Osteocyte (in vitro differentiated cells): ENCODE measurements around the gene STIMATE. TPM values are rescaled to one million over a fixed set of nuclear protein-coding genes. Genes with fewer than 3 reads are reported as not detected.

Source experiments
- DNase-seq: peaks from one replicate; pipeline ENCODE4 v3.0.0; 2021; ENCODE audit warnings: mixed read lengths; ENCODE audit not compliant: unreplicated experiment; ENCODE audit errors: extremely low spot score
- H3K27ac Mint-ChIP-seq: one replicate; pipeline ENCODE4 v1.8.0; 2021; ENCODE audit warnings: mild to moderate bottlenecking, mixed read lengths; ENCODE audit not compliant: unreplicated experiment
- H3K27me3 Mint-ChIP-seq: one replicate; pipeline ENCODE4 v1.8.0; 2021; ENCODE audit warnings: mixed read lengths; ENCODE audit not compliant: unreplicated experiment
- H3K36me3 Mint-ChIP-seq: one replicate; pipeline ENCODE4 v1.8.0; 2021; ENCODE audit warnings: mixed read lengths; ENCODE audit not compliant: unreplicated experiment
- H3K4me1 Mint-ChIP-seq: one replicate; pipeline ENCODE4 v1.8.0; 2021; ENCODE audit warnings: mixed read lengths; ENCODE audit not compliant: unreplicated experiment
- H3K4me3 Mint-ChIP-seq: one replicate; pipeline ENCODE4 v1.8.0; 2021; ENCODE audit warnings: mild to moderate bottlenecking, moderate library complexity, mixed read lengths; ENCODE audit not compliant: unreplicated experiment
- H3K9me3 Mint-ChIP-seq: one replicate; pipeline ENCODE4 v1.8.0; 2021; ENCODE audit warnings: mixed read lengths; ENCODE audit not compliant: unreplicated experiment
- CTCF ChIP-seq: fragments of 200-600 bp; sonication (generic); IDR thresholded peaks from 2 replicates; pipeline ENCODE4 v1.5.0; 2021; ENCODE audit warnings: antibody characterized with exemption, mild to moderate bottlenecking, moderate library complexity
- total RNA-seq: library from RNA; stranded (reverse); gene quantifications from 2 replicates; pipeline ENCODE4 v1.2.1, GENCODE V29; 2021

The STIMATE gene
- total RNA-seq, 1 donor from 2014 or later: 25.3 TPM

- no peak for TF ChIP-seq CTCF
- Mint-ChIP-seq H3K4me3 (no peak overlapping the region), H3K27ac (no peak overlapping the region), H3K9me3 (no peaks in the 10 kb centered on the region), H3K27me3 (no peaks in the 10 kb centered on the region), H3K4me1 (peaks cover 24% of the 10 kb centered on the region), H3K36me3 (peaks cover 8% of the 10 kb centered on the region)
- no peak for DNase-seq
Measured at GRCh38 chr3:52841981-52842340, 55.4 kb downstream of the STIMATE start.

GRCh38 chr3:52841211-52841980 is 56.0 kb downstream of the STIMATE start:
- Mint-ChIP-seq H3K27ac (no peak overlapping the region), H3K4me1 (peaks cover 24% of the 10 kb centered on the region), H3K36me3 (peaks cover 9% of the 10 kb centered on the region), H3K4me3 (no peak overlapping the region), H3K27me3 (no peaks in the 10 kb centered on the region), H3K9me3 (no peaks in the 10 kb centered on the region)
- DNase-seq: no peak
- TF ChIP-seq CTCF: no peak

GRCh38 chr3:52839892-52840545 is 57.3 kb downstream of the STIMATE start:
- no peaks in the 10 kb centered on the region for H3K27me3 Mint-ChIP-seq
- H3K4me1 Mint-ChIP-seq: peaks cover 26% of the 10 kb centered on the region
- no peaks in the 10 kb centered on the region for H3K9me3 Mint-ChIP-seq
- TF ChIP-seq CTCF: no peak
- H3K36me3 Mint-ChIP-seq: peaks cover 9% of the 10 kb centered on the region
- H3K4me3 Mint-ChIP-seq: no peak overlapping the region
- H3K27ac Mint-ChIP-seq: no peak overlapping the region
- DNase-seq: no peak

GRCh38 chr3:52839268-52839575 is 58.1 kb downstream of the STIMATE start:
- no peaks in the 10 kb centered on the region for H3K9me3 Mint-ChIP-seq
- no peak for DNase-seq
- no peaks in the 10 kb centered on the region for H3K27me3 Mint-ChIP-seq
- peaks cover 9% of the 10 kb centered on the region for H3K36me3 Mint-ChIP-seq
- TF ChIP-seq CTCF: no peak
- H3K4me3 Mint-ChIP-seq: no peak overlapping the region
- H3K27ac Mint-ChIP-seq: no peak overlapping the region
- peaks cover 27% of the 10 kb centered on the region for H3K4me1 Mint-ChIP-seq

- DNase-seq: no peak
- Mint-ChIP-seq H3K4me3 (no peak overlapping the region), H3K4me1 (peaks cover 27% of the 10 kb centered on the region), H3K27ac (no peak overlapping the region), H3K27me3 (no peaks in the 10 kb centered on the region), H3K9me3 (no peaks in the 10 kb centered on the region), H3K36me3 (peaks cover 9% of the 10 kb centered on the region)
- TF ChIP-seq CTCF: no peak
Measured at GRCh38 chr3:52838561-52839267, 58.6 kb downstream of the STIMATE start.
